Measurements from ENCODE around the gene FBXL22.
A peak's percentile ranks its signal among the peaks of the same experiment; 100 is the strongest.

Gene FBXL22

GRCh38 chr15:63593705-63594671, 3.2 kb upstream of the FBXL22 start:
- DNase-seq (ENCODE audit: low read depth in 2 of 2) = no peak

- DNase-seq (ENCODE audit: low read depth in 2 of 2) = no peak
Measured at GRCh38 chr15:63595065-63595464, 2.1 kb upstream of the FBXL22 start.

DNA sequence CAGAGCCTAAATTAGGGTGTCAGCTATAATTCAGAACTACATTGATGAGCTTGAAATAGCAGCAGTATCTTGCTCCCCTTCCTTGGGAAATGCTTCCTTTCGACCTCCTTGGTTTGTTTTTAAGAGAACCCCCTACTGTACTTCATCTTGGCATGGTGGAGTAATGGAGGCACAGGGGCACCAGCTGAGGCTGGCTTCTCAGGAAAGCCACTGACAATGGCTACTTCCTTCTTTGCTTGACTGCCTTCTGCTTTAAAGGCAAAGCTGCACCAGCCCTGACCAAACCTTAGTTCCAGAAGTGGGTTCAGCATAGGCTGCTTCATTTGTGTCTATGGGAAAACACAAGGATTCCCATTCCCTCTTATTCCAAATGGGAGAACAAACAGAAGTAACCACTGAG, 1.5 kb upstream of the FBXL22 start:
- DNase-seq (ENCODE audit: low read depth in 2 of 2) = no peak

DNA sequence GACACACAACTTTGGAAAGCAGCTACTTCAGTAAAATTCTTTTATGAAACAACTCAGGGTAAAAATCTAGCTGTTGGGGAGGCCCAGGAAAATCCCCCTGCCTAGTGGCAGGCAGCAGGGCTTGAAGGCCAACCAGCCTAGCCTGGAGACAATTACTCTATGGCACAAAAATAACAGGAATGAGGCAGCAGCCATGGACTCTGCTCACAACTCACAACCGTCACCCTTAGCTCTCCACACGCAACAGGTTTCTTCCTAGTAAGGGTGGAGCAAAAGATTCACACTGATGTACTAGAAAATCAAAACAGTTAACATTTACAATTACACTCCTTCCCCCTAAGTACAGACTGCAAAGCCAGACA, 530 bp upstream of the FBXL22 start:
- DNase-seq (ENCODE audit: low read depth in 2 of 2) = no peak

GRCh38 chr15:63597821-63598220, 634 bp downstream of the FBXL22 start:
- DNase-seq (ENCODE audit: low read depth in 2 of 2) = no peak

DNA sequence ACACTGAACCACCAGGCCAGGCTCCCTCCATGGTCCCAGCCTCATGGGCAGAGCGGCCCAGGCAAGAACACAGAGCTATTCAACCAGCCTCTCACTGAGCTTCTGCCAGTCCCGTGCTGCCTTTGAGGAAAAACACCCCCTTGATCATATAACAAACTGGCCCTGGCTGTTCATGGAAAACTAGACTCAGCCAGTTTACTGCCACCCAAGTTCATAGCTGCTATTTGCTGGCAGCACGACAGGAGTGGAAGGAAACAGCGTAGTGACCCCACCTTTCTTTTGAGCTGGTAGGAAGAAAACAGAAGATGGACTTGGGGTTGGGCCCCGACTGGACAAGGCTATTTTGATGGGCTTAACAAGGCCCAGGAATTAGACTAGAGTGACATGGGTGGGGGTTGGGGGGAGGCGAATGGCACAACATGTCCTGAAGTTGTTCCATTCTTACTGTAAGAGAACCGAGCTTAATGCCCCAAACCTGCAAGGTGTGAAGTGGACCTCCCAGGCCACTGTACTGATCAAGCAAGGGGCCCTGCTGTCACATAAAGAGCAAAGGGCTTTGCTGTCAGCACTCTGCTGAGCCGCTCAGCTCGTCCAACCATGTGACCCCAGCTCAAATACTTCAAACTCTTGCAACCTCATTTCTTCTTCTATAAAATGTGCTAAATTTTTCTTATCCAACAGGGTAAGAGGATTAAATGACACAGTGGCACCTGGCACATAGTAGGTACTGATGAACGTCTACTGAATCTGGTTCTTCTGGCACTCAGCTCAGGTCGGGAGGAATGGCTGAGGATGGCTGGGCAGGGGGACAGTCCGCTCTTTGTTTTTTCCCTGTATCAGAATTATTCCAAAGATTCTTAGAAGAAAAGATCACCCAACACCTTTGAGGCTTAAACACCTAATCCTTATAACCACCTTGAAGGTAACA, 1.6 kb downstream of the FBXL22 start:
- no peak for DNase-seq (ENCODE audit: low read depth in 2 of 2)

- DNase-seq (ENCODE audit: low read depth in 2 of 2) = no peak
Measured at GRCh38 chr15:63599401-63600000, 2.3 kb downstream of the FBXL22 start.

- DNase-seq (ENCODE audit: low read depth in 2 of 2) = no peak
Measured at GRCh38 chr15:63600001-63600615, 2.9 kb downstream of the FBXL22 start.

GRCh38 chr15:63600616-63601025, 3.4 kb downstream of the FBXL22 start:
- peak; percentile 84 to 86 for DNase-seq (ENCODE audit: low read depth in 2 of 2)

GRCh38 chr15:63601026-63601703, 4.0 kb downstream of the FBXL22 start:
- no peak for DNase-seq (ENCODE audit: low read depth in 2 of 2)

DNA sequence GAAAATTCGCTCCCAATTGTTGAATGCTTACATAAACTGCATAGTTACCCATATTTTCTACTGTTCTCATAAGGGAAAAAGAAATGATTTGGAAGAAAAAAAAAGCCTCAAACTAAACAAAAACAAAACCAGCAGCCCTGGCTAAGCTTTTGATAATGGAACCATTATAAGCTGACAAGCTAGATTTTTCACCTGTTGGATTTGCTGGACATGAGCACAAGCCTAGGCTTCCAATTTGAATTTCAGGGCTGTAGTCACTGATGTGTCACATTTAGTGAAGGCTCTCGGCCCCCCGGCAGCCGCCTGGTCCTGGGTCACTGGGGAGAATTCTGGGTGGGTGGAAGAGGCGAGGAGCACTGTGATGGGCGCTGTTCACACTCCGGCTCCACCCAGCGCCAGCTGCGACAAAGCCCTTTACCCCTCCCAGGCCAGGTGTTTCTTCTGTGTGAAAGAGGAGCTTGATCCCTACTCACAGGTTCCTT, 4.6 kb downstream of the FBXL22 start:
- DNase-seq (ENCODE audit: low read depth in 2 of 2) = no peak

- DNase-seq (ENCODE audit: low read depth in 2 of 2) = no peak
Measured at GRCh38 chr15:63602595-63602994, 5.4 kb downstream of the FBXL22 start.

- no peak for DNase-seq (ENCODE audit: low read depth in 2 of 2)
Measured at GRCh38 chr15:63603516-63603915, 6.3 kb downstream of the FBXL22 start.

DNA sequence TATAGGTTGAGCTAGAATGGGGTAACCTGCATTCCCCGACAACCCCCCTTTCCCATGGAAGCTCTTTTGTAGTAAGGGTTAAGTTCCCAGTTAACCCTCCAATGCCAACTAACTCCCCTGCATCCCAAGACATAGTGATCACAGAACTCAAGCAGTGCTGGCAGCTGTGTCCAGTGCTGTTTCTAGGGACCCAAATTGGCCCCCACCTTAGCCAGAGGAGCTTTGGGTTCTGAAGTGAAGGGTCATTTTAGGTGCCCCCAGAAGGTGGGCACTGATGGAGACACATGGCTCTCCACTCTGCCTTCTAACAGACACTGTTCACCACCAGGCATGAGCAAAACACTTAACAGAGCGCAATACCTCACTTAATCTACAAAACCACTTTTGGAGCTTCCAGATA, 7.1 kb downstream of the FBXL22 start:
- DNase-seq (ENCODE audit: low read depth in 2 of 2) = no peak

DNA sequence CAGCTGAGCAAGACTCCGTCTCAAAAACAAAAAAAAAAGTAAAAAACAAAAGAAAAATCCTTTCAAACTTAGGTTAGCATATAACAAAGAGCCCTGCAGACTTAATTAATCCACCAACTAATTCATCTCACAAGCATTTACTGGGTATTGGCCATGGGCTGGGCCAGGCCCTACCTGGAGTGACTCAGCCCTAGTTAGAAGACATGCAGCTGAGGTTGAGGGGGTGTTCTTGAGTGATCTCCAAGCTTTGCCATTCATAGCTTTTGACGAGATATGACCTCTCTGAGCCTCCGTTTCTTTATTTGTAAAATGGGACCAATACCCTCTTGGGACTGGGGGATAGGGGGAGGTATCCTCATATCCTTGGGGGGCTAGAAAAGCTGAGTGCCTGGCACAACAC, 7.8 kb downstream of the FBXL22 start:
- DNase-seq (ENCODE audit: low read depth in 2 of 2) = no peak

- DNase-seq (ENCODE audit: low read depth in 2 of 2) = no peak
Measured at GRCh38 chr15:63605816-63606215, 8.6 kb downstream of the FBXL22 start.

DNA sequence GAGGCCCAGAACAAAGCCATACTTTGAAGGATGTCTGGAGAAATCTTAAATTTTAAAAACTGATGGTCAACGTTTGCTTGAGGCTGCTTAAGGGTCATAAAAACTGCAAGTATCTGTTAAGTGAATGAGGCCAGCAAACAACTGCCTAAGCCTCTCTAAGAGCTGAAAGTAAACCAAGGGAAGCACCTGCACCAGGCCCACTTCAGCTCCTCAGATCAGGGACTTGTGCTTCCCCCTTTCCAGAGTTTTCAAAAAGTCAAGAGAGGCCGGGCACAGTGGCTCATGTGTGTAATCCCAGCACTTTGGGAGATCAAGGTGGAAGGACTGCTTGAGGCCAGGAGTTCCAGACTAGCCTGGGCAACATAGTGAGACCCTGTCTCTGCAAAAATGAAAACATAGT, 9.1 kb downstream of the FBXL22 start:
- DNase-seq (ENCODE audit: low read depth in 2 of 2) = no peak

GRCh38 chr15:63608989-63609388, 11.8 kb downstream of the FBXL22 start:
- DNase-seq (ENCODE audit: low read depth in 2 of 2) = no peak

DNA sequence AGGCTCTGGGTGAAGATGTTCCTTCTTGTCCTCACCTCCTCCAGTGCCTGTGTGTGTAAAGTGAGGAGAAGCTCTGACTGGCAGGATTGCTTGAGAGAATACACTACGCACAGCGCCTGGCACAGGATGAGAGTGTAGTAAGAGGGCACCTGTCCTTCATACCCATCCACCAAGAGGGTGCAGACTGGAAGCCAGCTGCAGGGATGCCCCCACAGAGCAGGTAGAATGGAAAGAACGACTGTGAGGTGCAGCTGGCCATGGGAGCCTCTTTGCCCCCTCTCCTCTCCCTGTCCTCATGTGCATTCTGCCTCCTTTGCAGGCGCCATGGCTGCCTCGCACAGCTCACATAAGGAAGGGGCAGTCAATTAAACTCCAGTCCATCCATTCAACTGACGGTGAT, 12.3 kb downstream of the FBXL22 start:
- DNase-seq (ENCODE audit: low read depth in 2 of 2) = no peak

DNA sequence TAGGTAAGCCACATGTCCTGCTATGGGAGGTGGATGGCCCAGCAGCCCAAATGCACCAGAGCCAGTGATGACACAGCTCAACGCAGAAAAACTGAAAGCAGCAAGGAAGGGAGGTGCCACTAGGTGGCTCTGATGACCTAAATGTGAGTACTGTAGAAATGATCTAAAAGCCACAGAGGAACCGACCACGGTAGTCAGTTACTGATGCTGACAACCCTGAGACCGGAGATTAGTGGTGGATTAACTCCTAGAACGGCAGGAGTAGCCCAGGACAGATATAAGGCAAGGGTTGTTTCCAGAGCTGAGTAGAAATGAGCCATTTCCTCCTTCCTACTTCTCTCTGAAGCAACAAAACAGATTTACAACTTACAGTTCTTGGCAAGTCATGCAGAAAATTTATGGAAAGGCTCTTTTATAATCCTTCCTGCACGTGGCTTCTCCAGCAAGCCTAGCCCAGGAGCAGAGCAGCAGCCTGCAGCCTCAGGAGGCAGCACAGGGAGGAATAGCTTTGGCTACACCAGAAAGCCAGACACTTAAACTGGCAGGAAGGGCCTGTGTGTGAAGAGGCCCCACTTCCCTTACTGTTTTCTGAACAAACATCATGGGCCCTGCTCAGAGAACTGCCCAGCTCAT, 13.1 kb downstream of the FBXL22 start:
- DNase-seq (ENCODE audit: low read depth in 2 of 2) = peak; percentile 78 to 80

GRCh38 chr15:63611177-63611576, 14.0 kb downstream of the FBXL22 start:
- no peak for DNase-seq (ENCODE audit: low read depth in 2 of 2)
